Thyroid gland (tissue), 4 donors: ENCODE data around the gene ATF7IP.

Source experiments
- POLR2A ChIP-seq, 2 donors: fragments of 450-650 bp; IDR thresholded peaks; one replicate each; pipeline ENCODE4 v1.6.1; 2017; ENCODE audit warnings: antibody characterized with exemption in 2 of 2, mild to moderate bottlenecking in 2 of 2, moderate library complexity in 1 of 2
- TF ChIP-seq, protein P1 (sequence below), 6 experiments: fragments of 200-600 bp in 3 of 6; fragments of 450-650 bp in 3 of 6; sonication (generic) in 3 of 6; IDR thresholded peaks; one replicate each; pipeline ENCODE4 v1.5.1; 2016 to 2019; ENCODE audit warnings: antibody characterized with exemption in 6 of 6, mild to moderate bottlenecking in 2 of 6, inconsistent platforms in 1 of 6, moderate library complexity in 1 of 6

DNA sequence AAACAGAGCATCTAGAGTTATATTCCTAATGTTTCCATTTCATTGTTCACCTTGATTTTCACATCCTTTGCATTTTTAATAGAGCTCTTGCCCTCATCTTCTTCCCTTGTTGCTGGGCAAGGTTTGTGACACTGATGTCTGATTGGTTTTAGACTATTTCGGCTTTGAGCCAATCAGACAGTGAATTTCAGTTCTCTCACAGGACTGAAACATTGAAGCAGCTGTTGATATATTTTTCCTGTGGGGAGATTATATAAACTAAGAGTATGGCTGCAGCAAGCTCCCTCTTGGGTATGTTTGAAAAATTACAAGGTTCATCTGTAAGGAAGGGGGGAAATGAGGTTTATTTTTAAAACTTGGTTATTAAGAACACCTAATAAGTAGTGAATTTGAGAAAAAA lies 51.2 kb downstream of the ATF7IP start:
- TF ChIP-seq POLR2A (IDR thresholded peaks at IDR 0.05), result no peak
- TF ChIP-seq, protein P1, sequence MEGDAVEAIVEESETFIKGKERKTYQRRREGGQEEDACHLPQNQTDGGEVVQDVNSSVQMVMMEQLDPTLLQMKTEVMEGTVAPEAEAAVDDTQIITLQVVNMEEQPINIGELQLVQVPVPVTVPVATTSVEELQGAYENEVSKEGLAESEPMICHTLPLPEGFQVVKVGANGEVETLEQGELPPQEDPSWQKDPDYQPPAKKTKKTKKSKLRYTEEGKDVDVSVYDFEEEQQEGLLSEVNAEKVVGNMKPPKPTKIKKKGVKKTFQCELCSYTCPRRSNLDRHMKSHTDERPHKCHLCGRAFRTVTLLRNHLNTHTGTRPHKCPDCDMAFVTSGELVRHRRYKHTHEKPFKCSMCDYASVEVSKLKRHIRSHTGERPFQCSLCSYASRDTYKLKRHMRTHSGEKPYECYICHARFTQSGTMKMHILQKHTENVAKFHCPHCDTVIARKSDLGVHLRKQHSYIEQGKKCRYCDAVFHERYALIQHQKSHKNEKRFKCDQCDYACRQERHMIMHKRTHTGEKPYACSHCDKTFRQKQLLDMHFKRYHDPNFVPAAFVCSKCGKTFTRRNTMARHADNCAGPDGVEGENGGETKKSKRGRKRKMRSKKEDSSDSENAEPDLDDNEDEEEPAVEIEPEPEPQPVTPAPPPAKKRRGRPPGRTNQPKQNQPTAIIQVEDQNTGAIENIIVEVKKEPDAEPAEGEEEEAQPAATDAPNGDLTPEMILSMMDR (IDR thresholded peaks at IDR 0.05), result no peak
